HEK293 (cell line): ENCODE data around the gene MS4A15.

Experiments
- CTCF ChIA-PET: fragments of 350-600 bp; formaldehyde crosslinking; extraction: SDS; loops from one replicate; lab custom pipeline; 2021; ENCODE audit warnings: antibody characterized with exemption; lab: Yijun Ruan, JAX
- POLR2A ChIA-PET: fragments of 300-600 bp; formaldehyde crosslinking; extraction: SDS; loops from one replicate; lab custom pipeline; 2020; ENCODE audit warnings: antibody characterized with exemption, inconsistent platforms; lab: Yijun Ruan, JAX
- H3K27ac ChIP-seq: fragments of 200-500 bp; sonication (Bioruptor generic); 2 replicates; pipeline ENCODE4 v1.5.1; 2014; ENCODE audit warnings: low read depth, low read length, control low read depth, inconsistent platforms; ENCODE audit errors: extremely low read depth
- H3K36me3 ChIP-seq, 2 experiments: fragments of 200-500 bp in 1 of 2; sonication (Bioruptor generic) in 1 of 2; 1 replicate in 1 of 2; 2 replicates in 1 of 2; pipeline ENCODE4 v1.5.1; 2014 to 2017; ENCODE audit warnings: inconsistent platforms in 2 of 2, low read length in 2 of 2; ENCODE audit not compliant: control insufficient read depth in 2 of 2, insufficient read depth in 1 of 2
- H3K4me1 ChIP-seq: fragments of 200-500 bp; sonication (Bioruptor generic); 2 replicates; pipeline ENCODE4 v1.5.1; 2014; ENCODE audit warnings: mild to moderate bottlenecking, low read length, inconsistent platforms; ENCODE audit not compliant: control insufficient read depth, insufficient read depth
- H3K4me3 ChIP-seq: 2 replicates; pipeline ENCODE4 v1.5.1; 2011; ENCODE audit warnings: low read depth, mild to moderate bottlenecking, control low read depth, low read length, moderate library complexity
- H3K9me3 ChIP-seq: fragments of 200-500 bp; sonication (Bioruptor generic); 2 replicates; pipeline ENCODE4 v1.5.1; 2014; ENCODE audit warnings: low read depth, low read length, inconsistent platforms; ENCODE audit not compliant: control insufficient read depth, insufficient read depth
- BCL11A ChIP-seq: fragments of 450-650 bp; formaldehyde crosslinking; IDR thresholded peaks from 2 replicates; pipeline ENCODE4 v1.5.1; 2016; ENCODE audit warnings: low read depth, missing biosample characterization, missing genetic modification characterization
- INSM2 ChIP-seq: fragments of 450-650 bp; formaldehyde crosslinking; IDR thresholded peaks from 2 replicates; pipeline ENCODE4 v1.5.1; 2016; ENCODE audit warnings: missing biosample characterization, missing genetic modification characterization
- KLF9 ChIP-seq: fragments of 450-650 bp; formaldehyde crosslinking; IDR thresholded peaks from 2 replicates; pipeline ENCODE4 v1.5.1; 2016; ENCODE audit warnings: missing biosample characterization, missing genetic modification characterization, low read depth
- MZF1 ChIP-seq: fragments of 450-650 bp; formaldehyde crosslinking; IDR thresholded peaks from 2 replicates; pipeline ENCODE4 v1.5.1; 2017; ENCODE audit warnings: missing biosample characterization, missing genetic modification characterization, borderline replicate concordance
- OVOL3 ChIP-seq: fragments of 450-650 bp; formaldehyde crosslinking; IDR thresholded peaks from 2 replicates; pipeline ENCODE4 v1.5.1; 2016; ENCODE audit warnings: missing biosample characterization, missing genetic modification characterization
- PRDM4 ChIP-seq: fragments of 450-650 bp; formaldehyde crosslinking; IDR thresholded peaks from 2 replicates; pipeline ENCODE4 v1.5.1; 2017; ENCODE audit warnings: missing biosample characterization, missing genetic modification characterization
- SP2 ChIP-seq: fragments of 450-650 bp; formaldehyde crosslinking; IDR thresholded peaks from 2 replicates; pipeline ENCODE4 v1.5.1; 2016; ENCODE audit warnings: missing biosample characterization, missing genetic modification characterization
- SP3 ChIP-seq: fragments of 450-650 bp; formaldehyde crosslinking; IDR thresholded peaks from 2 replicates; pipeline ENCODE4 v1.5.1; 2016; ENCODE audit warnings: missing biosample characterization, missing genetic modification characterization
- ZBTB17 ChIP-seq: fragments of 450-650 bp; formaldehyde crosslinking; IDR thresholded peaks from 2 replicates; pipeline ENCODE4 v1.5.1; 2016; ENCODE audit warnings: missing biosample characterization, missing genetic modification characterization
- ZBTB6 ChIP-seq: fragments of 450-650 bp; formaldehyde crosslinking; IDR thresholded peaks from 2 replicates; pipeline ENCODE4 v1.5.1; 2017; ENCODE audit warnings: missing biosample characterization, missing genetic modification characterization
- ZNF133 ChIP-seq: fragments of 450-650 bp; formaldehyde crosslinking; IDR thresholded peaks from 2 replicates; pipeline ENCODE4 v1.5.1; 2016; ENCODE audit warnings: missing biosample characterization, missing genetic modification characterization
- ZNF266 ChIP-seq: fragments of 450-650 bp; formaldehyde crosslinking; IDR thresholded peaks from 2 replicates; pipeline ENCODE4 v1.5.1; 2016; ENCODE audit warnings: missing biosample characterization, missing genetic modification characterization, low read depth
- ZNF280D ChIP-seq: fragments of 450-650 bp; formaldehyde crosslinking; IDR thresholded peaks from 2 replicates; pipeline ENCODE4 v1.5.1; 2016; ENCODE audit warnings: missing biosample characterization, missing genetic modification characterization
- ZNF292 ChIP-seq: fragments of 450-650 bp; formaldehyde crosslinking; IDR thresholded peaks from 2 replicates; pipeline ENCODE4 v1.5.1; 2016; ENCODE audit warnings: low read depth, missing biosample characterization, missing genetic modification characterization, borderline replicate concordance
- ZNF514 ChIP-seq: fragments of 450-650 bp; formaldehyde crosslinking; IDR thresholded peaks from 2 replicates; pipeline ENCODE4 v1.5.1; 2016; ENCODE audit warnings: missing biosample characterization, missing genetic modification characterization
- ZNF549 ChIP-seq: fragments of 450-650 bp; IDR thresholded peaks from 2 replicates; pipeline ENCODE4 v1.5.1; 2018; ENCODE audit warnings: missing biosample characterization, missing genetic modification characterization, mild to moderate bottlenecking, inconsistent platforms, moderate library complexity
- ZNF555 ChIP-seq: fragments of 450-650 bp; formaldehyde crosslinking; conservative IDR thresholded peaks from 2 replicates; pipeline ENCODE4 v1.5.1; 2017; ENCODE audit warnings: missing biosample characterization, mild to moderate bottlenecking, missing genetic modification characterization, inconsistent platforms
- ZNF629 ChIP-seq: fragments of 450-650 bp; formaldehyde crosslinking; IDR thresholded peaks from 2 replicates; pipeline ENCODE4 v1.5.1; 2017; ENCODE audit warnings: missing biosample characterization, missing genetic modification characterization
- ZNF76 ChIP-seq: fragments of 450-650 bp; formaldehyde crosslinking; IDR thresholded peaks from 2 replicates; pipeline ENCODE4; 2016; ENCODE audit warnings: low read depth, missing biosample characterization, missing genetic modification characterization, borderline replicate concordance

The MS4A15 gene

GRCh38 chr11:60768202-60768601 lies 11.5 kb downstream of the MS4A15 start:
- TF ChIP-seq ZNF133 (tag by site-specific recombination) (no peak), ZNF292 (tag by site-specific recombination) (no peak), ZNF549 (tag by site-specific recombination) (no peak), ZNF76 (tag by site-specific recombination) (no peak), BCL11A (tag by site-specific recombination) (no peak), INSM2 (no peak), ZNF514 (tag by site-specific recombination) (no peak), ZNF629 (tag by site-specific recombination) (no peak), SP2 (tag by site-specific recombination) (no peak), KLF9 (tag by site-specific recombination) (no peak), OVOL3 (tag by site-specific recombination) (no peak), PRDM4 (tag by site-specific recombination) (no peak), ZBTB6 (tag by site-specific recombination) (no peak), MZF1 (tag by site-specific recombination) (no peak)
- TF ChIP-seq, all 188 proteins: peak for 0
- Histone ChIP-seq H3K4me1 (no peaks in the 10 kb centered on the region), H3K36me3 (no peaks in the 10 kb centered on the region), H3K27ac (no peak overlapping the region), H3K4me3 (no peak overlapping the region), H3K9me3 (no peaks in the 10 kb centered on the region)
- CTCF ChIA-PET, result no interaction called here
- POLR2A ChIA-PET, result no interaction called here

GRCh38 chr11:60769273-60769672 lies 12.6 kb downstream of the MS4A15 start:
- CTCF ChIA-PET, result interaction anchor here (0.6 to 1.0 kb wide), 2 partner anchors 9 to 13 kb away, joined by 4 to 6 read pairs; partner anchors contain the start of gene MS4A15
- Histone ChIP-seq H3K36me3 (no peaks in the 10 kb centered on the region), H3K4me3 (no peak overlapping the region), H3K4me1 (no peaks in the 10 kb centered on the region), H3K27ac (no peak overlapping the region)
- POLR2A ChIA-PET, result no interaction called here
- no peak for TF ChIP-seq SP3
- TF ChIP-seq ZNF280D (tag by site-specific recombination), result no peak
- TF ChIP-seq ZBTB17 (tag by site-specific recombination), result no peak
- TF ChIP-seq ZNF555 (tag by site-specific recombination), result no peak
- no peak for TF ChIP-seq ZNF266
- TF ChIP-seq, all 188 proteins: peak for 0
- no peaks in the 10 kb centered on the region for H3K9me3 ChIP-seq
